Thoracic aorta (tissue), 2 donors: ENCODE data around the gene ZNF831. TPM values are rescaled to one million over a fixed set of nuclear protein-coding genes. Genes with fewer than 3 reads are reported as not detected.

Source experiments
- ATAC-seq: fragments of 150-250 bp; one replicate; pipeline ENCODE4 v1.8.0; 2017; ENCODE audit warnings: low read depth; ENCODE audit not compliant: insufficient number of reproducible peaks, low FRiP score
- DNase-seq: peaks from one replicate; pipeline ENCODE4 v3.0.0-alpha.2; 2020; ENCODE audit warnings: low spot score
- H3K27ac ChIP-seq, 2 donors: fragments of 200-600 bp; sonication (generic); 1 replicate in 1 of 2; 2 replicates in 1 of 2; pipeline ENCODE4 v1.5.1; 2016; ENCODE audit warnings: mild to moderate bottlenecking in 2 of 2, moderate library complexity in 2 of 2
- H3K27me3 ChIP-seq: fragments of 200-600 bp; sonication (generic); replicated peaks from 2 replicates; pipeline ENCODE4 v1.6.0; 2016; ENCODE audit warnings: mild to moderate bottlenecking; ENCODE audit not compliant: insufficient read depth
- H3K36me3 ChIP-seq: fragments of 200-600 bp; sonication (generic); one replicate; pipeline ENCODE4 v1.5.1; 2016
- H3K4me1 ChIP-seq, 2 donors: fragments of 200-600 bp; sonication (generic); 1 replicate in 1 of 2; 2 replicates in 1 of 2; pipeline versions ENCODE4 v1.5.1 to v1.6.0; 2016; ENCODE audit warnings: low read depth in 2 of 2, mild to moderate bottlenecking in 1 of 2; ENCODE audit not compliant: control insufficient read depth in 1 of 2
- H3K4me3 ChIP-seq: fragments of 200-600 bp; sonication (generic); 2 replicates; pipeline ENCODE4 v1.5.1; 2016; ENCODE audit warnings: mild to moderate bottlenecking
- H3K9me3 ChIP-seq: fragments of 200-600 bp; sonication (generic); 2 replicates; pipeline ENCODE4 v1.5.1; 2016
- CTCF ChIP-seq: fragments of 200-600 bp; sonication (generic); IDR thresholded peaks from one replicate; pipeline ENCODE4 v1.5.1; 2019; ENCODE audit warnings: antibody characterized with exemption
- total RNA-seq, 2 donors: library from RNA; depleted of rRNA; stranded (reverse); fragments of >200 nt; gene quantifications; one replicate each; pipeline versions ENCODE4 v1.1.0 to v1.2.3, GENCODE V29; 2016

Gene ZNF831
- total RNA-seq, 2 donors from 2014 or later: 1.1 to 1.3 TPM

- ATAC-seq (peak; percentile 33), DNase-seq (no peak)
- no peaks in the 10 kb centered on the region for H3K9me3 ChIP-seq
- H3K27ac ChIP-seq: no peak overlapping the region
- H3K36me3 ChIP-seq: no peaks in the 10 kb centered on the region
- TF ChIP-seq CTCF: no peak
- no peaks in the 10 kb centered on the region for H3K27me3 ChIP-seq
- peaks cover 27 to 49% of the 10 kb centered on the region in 2 donors for H3K4me1 ChIP-seq
- no peak overlapping the region for H3K4me3 ChIP-seq
Observed at GRCh38 chr20:59149678-59150504, 13.7 kb upstream of the ZNF831 start.

- H3K27ac ChIP-seq: no peak overlapping the region
- no peak for ATAC-seq
- no peaks in the 10 kb centered on the region for H3K36me3 ChIP-seq
- no peaks in the 10 kb centered on the region for H3K9me3 ChIP-seq
- no peak for TF ChIP-seq CTCF
- DNase-seq: no peak
- no peaks in the 10 kb centered on the region for H3K27me3 ChIP-seq
- no peak overlapping the region for H3K4me3 ChIP-seq
- H3K4me1 ChIP-seq: peaks cover 27 to 49% of the 10 kb centered on the region in 2 donors
Observed at GRCh38 chr20:59150821-59151251, 12.8 kb upstream of the ZNF831 start.

- Histone ChIP-seq H3K4me3 (no peak overlapping the region), H3K27ac (no peak overlapping the region), H3K27me3 (no peaks in the 10 kb centered on the region), H3K9me3 (no peaks in the 10 kb centered on the region), H3K36me3 (no peaks in the 10 kb centered on the region), H3K4me1 (peaks cover 27 to 45% of the 10 kb centered on the region in 2 donors)
- TF ChIP-seq CTCF: no peak
- ATAC-seq (no peak), DNase-seq (no peak)
Observed at GRCh38 chr20:59151391-59151790, 12.2 kb upstream of the ZNF831 start.

- Histone ChIP-seq H3K4me3 (no peak overlapping the region), H3K27ac (no peak overlapping the region), H3K9me3 (no peaks in the 10 kb centered on the region), H3K36me3 (no peaks in the 10 kb centered on the region), H3K4me1 (peaks cover 23 to 41% of the 10 kb centered on the region in 2 donors), H3K27me3 (no peaks in the 10 kb centered on the region)
- no peak for DNase-seq
- no peak for ATAC-seq
- no peak for TF ChIP-seq CTCF
Observed at GRCh38 chr20:59151820-59152219, 11.8 kb upstream of the ZNF831 start.

- no peaks in the 10 kb centered on the region for H3K9me3 ChIP-seq
- DNase-seq: no peak
- ATAC-seq: no peak
- no peak for TF ChIP-seq CTCF
- H3K36me3 ChIP-seq: no peaks in the 10 kb centered on the region
- peak overlapping the region; percentile 56 for H3K4me3 ChIP-seq
- no peak overlapping the region for H3K27ac ChIP-seq
- H3K27me3 ChIP-seq: no peaks in the 10 kb centered on the region
- peaks cover 14 to 32% of the 10 kb centered on the region in 2 donors for H3K4me1 ChIP-seq
Observed at GRCh38 chr20:59152559-59153354, 10.9 kb upstream of the ZNF831 start.
